GM18907 (cell line): ENCODE measurements around the gene CNPY4.

Experiments used
- ATAC-seq: cut with Tn5 transposase; IDR thresholded peaks from one replicate; pipeline ENCODE4 v1.9.1; 2021; ENCODE audit warnings: mild to moderate bottlenecking, moderate library complexity; ENCODE audit not compliant: unreplicated experiment

The CNPY4 gene

DNA sequence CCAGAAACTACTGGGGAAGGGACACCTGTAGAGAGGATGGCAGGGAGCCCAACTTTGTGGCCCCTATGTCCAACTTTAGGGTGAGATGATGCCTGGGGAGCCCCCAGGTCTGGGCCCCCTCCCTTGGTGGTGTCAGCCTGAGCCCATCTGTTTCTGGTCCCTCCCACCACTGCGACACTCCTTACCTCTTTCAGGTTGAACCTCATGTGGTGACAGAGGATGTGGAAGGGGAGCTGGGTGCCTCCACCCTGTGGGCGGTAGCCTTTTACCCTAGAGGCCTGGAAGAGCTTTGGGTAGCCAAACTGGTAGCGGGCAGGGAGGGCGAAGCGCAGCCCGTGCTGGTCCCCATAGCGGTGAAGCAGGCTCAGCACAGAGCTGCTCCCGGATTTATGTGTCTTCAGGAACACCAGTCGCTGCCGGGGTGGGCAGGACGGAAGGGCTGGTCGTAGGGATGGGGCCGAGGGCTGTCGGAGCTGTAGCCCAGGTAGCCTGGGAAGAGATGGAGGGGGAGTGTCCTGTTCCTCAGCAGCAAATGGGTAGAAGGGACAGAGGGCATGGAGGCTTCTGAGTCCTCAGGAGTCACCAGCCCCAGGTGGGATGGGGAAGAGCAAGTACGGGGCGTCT, 47.0 kb downstream of the CNPY4 start:
- no peak for ATAC-seq

GRCh38 chr7:100166970-100167911, 47.8 kb downstream of the CNPY4 start:
- no peak for ATAC-seq

DNA sequence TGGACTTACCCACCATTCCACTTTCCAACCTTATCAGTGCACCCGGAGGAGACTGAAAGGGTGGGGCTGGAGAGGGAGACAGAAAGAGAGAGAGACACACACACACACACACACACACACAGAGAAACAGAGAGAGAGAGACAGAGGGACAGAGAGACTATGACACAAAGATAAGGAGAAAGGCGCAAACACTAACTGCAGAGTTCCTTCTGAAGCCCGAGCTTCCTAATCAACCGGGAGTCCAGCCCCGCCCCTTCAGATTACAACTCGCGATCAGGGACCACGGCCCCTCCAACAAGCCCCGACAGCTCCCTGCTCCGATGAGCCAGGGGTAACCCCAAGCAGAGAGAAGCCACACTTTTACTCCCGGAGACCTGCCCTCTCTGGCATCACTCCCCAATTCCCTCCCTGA, 48.5 kb downstream of the CNPY4 start:
- no peak for ATAC-seq

GRCh38 chr7:100169147-100169850, 49.9 kb downstream of the CNPY4 start:
- ATAC-seq = no peak

GRCh38 chr7:100170101-100170897, 50.9 kb downstream of the CNPY4 start:
- ATAC-seq = no peak

DNA sequence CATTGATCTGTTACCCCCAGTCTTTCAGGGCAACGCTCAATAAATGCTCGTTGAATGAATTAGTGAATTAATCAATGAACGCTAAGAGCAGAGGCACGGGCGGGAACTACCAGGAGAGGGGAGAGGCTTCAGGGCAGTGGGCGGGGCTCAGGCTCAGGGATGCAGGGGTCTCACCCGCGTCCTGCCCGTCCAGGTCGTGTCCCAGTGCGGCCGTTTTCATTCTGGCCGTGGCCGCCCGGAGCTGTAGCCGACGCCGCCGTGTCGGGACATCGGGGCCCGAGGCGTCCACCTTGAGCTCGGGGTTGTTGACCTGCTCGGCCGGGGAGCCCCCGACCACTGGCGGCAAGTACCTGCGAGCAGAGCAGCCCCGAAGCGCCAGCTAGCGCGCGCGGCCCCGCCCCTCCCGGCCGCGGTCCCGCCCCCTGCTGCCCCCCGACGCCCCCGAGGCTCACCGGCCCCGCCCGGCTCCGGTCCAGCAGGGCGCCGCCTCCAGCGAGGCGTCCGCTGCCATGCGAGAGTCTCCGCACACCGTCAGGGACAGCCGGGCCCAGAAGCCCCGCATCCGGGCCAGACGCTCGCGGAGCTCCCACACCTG, 51.8 kb downstream of the CNPY4 start:
- no peak for ATAC-seq

GRCh38 chr7:100171840-100172239, 52.4 kb downstream of the CNPY4 start:
- ATAC-seq = no peak

DNA sequence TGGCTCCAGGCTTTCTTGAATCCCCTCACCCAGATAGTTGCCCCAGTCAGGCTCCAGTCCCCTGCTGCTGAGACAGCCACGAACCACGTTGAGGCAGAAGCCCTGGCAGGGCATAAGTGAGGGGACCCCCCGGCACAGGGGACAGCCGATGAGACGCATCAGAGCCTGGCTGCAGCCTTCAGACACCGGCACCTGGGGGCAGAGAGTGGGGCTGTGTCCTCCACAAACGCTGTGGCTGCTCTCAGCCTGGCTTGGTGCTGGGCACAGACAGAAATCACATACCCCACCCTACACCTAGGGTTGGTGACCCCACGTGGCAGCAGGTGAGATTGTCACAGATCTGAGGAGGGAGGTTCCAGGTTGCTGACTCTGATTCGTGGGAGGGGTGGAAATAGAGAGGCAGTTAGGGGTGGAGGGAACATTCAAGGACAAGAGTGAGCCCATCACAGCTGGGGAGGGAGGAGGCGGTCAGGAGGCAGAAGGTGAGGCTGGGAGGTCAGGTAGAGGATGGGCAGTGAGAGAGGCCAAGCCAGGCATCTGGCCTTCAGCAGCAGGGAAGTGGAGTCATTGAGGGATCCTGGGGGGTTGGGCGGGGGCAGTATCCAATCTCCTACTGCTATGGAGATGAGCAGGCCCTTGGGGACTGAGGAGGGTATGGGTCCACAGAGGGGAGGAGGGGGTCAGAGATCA, 54.5 kb downstream of the CNPY4 start:
- ATAC-seq = no peak

DNA sequence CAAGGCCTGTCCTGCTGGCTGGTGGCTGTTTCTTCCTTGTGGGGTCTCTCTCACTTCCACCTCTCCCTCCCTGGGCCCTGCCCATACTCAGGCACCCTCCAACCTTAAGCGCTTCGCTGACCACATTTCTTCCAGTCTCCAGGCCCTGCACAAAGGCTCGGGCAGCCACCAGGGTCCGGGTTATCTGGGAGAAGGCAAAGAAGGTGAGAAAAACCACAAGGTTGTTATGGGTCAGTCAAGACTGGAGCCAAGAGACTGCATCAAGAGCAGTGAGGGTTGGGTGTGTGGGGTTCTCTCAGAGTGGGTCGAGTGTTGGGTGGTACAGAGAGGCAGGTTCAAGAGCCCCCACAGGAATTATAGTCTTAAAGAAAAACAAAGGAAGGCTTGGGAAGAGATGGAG, 55.1 kb downstream of the CNPY4 start:
- ATAC-seq = no peak
